22Rv1 (cell line): ENCODE results near the gene TNS3.

Experiments used
- H3K27ac ChIP-seq: fragments of 450-650 bp; 2 replicates; pipeline ENCODE4 v1.5.1; 2017
- ZFX ChIP-seq: fragments of 450-650 bp; IDR thresholded peaks from 2 replicates; pipeline ENCODE4 v1.6.1; 2017; ENCODE audit warnings: antibody characterized with exemption, borderline replicate concordance
- TF ChIP-seq, protein P1 (sequence below): fragments of 450-650 bp; IDR thresholded peaks from 2 replicates; pipeline ENCODE4 v1.5.1; 2017; ENCODE audit warnings: mild to moderate bottlenecking

TNS3 gene

DNA sequence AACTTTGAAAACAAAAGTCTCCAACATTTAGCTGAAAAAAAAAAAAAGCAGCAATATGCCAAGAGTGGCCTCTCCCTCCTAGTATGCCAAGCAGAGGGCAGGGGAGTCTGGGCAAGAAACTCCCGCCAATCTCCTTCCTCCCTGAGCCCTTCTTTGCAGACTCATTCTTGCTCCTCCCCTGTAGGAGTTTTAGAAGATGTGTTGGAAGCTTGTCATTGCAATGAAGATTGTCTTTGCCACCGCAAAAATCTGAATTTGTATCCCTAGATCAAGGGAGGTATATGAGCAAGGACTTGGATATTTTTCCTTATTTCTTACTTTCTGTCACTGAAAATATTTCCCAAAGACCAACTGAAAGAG, 2.6 kb upstream of the TNS3 start:
- TF ChIP-seq, protein P1, sequence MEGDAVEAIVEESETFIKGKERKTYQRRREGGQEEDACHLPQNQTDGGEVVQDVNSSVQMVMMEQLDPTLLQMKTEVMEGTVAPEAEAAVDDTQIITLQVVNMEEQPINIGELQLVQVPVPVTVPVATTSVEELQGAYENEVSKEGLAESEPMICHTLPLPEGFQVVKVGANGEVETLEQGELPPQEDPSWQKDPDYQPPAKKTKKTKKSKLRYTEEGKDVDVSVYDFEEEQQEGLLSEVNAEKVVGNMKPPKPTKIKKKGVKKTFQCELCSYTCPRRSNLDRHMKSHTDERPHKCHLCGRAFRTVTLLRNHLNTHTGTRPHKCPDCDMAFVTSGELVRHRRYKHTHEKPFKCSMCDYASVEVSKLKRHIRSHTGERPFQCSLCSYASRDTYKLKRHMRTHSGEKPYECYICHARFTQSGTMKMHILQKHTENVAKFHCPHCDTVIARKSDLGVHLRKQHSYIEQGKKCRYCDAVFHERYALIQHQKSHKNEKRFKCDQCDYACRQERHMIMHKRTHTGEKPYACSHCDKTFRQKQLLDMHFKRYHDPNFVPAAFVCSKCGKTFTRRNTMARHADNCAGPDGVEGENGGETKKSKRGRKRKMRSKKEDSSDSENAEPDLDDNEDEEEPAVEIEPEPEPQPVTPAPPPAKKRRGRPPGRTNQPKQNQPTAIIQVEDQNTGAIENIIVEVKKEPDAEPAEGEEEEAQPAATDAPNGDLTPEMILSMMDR = no peak
- TF ChIP-seq ZFX = no peak
- H3K27ac ChIP-seq = no peak overlapping the region

DNA sequence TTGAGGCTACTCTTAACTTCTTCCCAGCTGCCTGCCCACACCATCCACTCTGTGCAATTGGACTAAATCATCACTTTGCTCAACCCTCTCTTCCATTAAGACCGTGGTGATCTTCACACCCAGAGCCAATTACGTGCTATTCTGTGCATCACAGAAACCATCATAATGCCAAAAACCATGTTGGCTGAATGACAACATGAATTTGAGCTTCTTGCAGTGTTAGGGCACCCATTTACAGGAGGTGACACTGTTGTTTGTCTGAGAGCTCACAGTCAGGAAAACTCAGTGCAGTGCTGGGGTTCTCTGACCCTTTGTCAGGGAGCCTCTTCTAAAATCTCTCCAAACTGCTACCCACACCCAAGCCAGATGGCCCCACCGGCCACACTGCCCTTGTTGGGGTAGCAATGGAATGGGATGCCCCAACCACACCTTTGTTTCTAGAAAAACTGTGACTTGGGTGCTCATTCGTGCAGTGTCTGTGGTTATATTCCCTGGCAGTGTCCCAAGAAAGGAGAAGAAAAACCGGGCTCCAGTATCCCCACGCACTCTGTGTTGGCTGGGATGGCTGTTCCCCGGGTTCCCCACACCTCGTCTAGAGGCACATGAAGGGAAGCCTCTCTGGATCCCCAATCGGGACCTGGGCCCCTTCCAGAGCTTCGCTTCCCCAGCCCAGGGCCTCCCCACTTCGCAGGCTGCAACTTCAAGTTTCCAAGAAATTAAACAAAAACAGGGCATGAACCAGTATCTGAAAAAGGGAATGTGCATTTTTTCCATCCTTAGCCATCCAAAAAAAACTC, 2.0 kb upstream of the TNS3 start:
- H3K27ac ChIP-seq = no peak overlapping the region

DNA sequence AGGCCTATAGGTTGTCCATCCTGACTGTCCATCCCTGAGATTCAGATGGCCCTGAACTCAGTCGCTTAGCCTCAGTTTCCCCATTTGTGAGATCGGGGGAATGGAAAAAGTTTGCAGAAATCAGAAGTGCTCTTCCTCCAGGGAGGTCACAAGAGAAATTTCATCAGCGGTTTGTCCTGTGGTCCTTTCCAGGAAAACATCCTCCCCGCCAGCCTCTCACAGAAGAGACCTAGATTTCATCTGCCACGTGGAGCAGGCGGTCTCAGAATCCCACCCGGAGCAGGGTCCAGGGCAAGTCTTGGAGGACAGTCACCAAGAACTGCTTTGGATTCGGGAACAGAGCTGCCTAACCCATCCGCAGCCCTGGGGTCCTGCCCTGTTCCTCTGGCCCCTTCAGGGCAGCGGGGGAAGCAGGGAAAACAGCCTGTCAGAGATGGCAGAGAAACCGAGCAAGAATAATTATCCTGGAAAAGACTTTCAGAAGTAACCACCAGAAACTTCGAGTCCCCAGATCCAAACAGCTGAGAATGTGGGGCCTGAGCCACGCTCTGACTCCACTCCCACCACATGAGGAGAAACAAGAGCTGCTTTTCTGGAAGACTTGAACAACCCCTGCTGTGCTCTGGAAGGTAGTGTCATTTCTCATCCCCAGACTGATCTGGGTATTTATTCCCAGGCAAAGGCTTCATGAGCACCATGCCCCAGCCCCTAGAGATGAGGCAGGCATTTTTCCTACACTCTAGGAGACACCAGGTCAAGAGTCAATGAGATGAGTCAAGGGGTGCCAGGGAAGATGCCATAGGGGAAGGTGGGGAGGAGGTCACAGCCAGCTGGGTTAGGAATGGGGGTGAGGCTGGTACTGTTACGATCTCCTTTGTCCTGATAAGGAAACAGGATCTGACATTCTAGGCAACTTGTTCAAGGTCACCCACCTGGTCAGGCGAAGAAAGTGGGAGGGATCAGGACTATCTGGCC, 1.1 kb upstream of the TNS3 start:
- TF ChIP-seq, protein P1 = no peak
- no peak for TF ChIP-seq ZFX
- no peak overlapping the region for H3K27ac ChIP-seq

More for the DNA sequence above, 2.0 kb upstream of the TNS3 start:
- no peak for TF ChIP-seq ZFX
- TF ChIP-seq, protein P1 = no peak

DNA sequence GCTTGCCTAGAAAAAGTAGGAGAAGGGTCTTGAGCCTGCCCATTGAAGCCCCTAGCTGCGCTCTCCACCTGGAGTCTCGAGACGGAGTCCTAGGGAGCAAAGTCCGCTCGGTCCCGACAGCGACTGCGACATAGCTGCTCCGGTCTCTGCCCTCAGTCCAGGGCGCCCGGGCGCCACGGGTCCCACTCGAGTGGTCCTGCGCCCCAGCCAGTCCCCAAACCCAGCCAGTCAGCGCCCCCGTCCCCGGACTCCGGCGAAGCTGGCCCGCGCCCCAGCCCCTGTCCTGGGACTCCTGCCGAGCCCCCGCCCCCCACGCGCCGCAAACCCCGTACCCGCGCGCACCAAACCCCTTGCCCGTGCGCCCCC, 490 bp downstream of the TNS3 start:
- TF ChIP-seq, protein P1 = no peak
- no peak for TF ChIP-seq ZFX
- no peak overlapping the region for H3K27ac ChIP-seq

DNA sequence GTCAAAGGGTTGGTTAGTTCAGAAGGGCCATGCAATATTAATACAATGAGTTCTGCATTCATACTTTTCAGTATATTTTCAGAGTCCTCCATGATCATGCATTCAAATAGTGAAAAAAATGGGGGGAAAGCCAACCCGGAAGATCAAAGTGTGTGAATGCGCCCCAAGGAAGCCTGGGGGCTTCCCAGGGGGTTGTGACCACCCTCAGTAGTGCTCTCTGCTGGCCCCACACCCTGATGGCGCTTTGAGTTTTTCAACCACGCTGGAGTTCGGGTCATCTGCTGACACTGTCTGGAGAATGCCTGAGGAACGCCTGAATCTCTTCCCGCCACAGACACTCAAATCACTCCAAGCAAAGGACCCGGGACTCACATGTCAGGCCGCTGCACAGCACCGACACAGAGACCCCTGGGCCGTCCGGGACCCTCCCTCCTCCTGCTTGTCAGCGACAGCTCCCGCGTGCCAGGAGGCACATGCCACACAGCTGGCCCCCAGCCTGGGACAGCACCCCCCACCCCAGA, 1.0 kb downstream of the TNS3 start:
- no peak for TF ChIP-seq ZFX
- TF ChIP-seq, protein P1 = no peak
- no peak overlapping the region for H3K27ac ChIP-seq

DNA sequence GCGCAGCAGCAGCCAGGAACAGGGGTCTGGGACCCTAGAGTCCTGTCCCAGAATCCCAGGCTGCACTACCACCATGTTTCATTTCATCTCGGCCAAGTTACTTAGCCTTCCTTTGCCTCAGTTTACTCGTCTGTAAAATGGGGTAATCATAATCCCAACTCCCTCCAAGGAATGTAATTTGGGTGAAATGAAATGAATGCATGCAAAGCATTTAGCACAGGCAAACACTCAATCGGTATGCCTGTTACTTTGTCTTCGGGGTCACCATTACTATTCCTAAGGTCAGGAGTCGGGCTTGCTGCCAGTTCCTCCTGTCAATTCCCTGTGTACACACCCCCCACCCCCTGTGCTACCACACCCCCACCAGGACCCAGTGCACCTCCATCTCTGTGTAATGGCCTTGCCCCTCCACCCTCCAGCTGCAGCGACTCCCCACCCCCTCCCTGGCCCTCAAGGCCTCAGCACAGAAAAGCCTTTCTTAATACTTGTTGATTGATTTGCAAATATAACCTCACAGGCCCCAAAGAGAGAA, 1.7 kb downstream of the TNS3 start:
- no peak overlapping the region for H3K27ac ChIP-seq

More for the DNA sequence above, 1.7 kb downstream of the TNS3 start:
- TF ChIP-seq ZFX = no peak
- TF ChIP-seq, protein P1 = no peak
